ENCODE results near the gene TMEM132E.
"Not testable (repeated sequence)": the region's sequence is repeated elsewhere in the genome, so short reads cannot be mapped to it uniquely, and the experiment has no call there.

The TMEM132E gene

DNA sequence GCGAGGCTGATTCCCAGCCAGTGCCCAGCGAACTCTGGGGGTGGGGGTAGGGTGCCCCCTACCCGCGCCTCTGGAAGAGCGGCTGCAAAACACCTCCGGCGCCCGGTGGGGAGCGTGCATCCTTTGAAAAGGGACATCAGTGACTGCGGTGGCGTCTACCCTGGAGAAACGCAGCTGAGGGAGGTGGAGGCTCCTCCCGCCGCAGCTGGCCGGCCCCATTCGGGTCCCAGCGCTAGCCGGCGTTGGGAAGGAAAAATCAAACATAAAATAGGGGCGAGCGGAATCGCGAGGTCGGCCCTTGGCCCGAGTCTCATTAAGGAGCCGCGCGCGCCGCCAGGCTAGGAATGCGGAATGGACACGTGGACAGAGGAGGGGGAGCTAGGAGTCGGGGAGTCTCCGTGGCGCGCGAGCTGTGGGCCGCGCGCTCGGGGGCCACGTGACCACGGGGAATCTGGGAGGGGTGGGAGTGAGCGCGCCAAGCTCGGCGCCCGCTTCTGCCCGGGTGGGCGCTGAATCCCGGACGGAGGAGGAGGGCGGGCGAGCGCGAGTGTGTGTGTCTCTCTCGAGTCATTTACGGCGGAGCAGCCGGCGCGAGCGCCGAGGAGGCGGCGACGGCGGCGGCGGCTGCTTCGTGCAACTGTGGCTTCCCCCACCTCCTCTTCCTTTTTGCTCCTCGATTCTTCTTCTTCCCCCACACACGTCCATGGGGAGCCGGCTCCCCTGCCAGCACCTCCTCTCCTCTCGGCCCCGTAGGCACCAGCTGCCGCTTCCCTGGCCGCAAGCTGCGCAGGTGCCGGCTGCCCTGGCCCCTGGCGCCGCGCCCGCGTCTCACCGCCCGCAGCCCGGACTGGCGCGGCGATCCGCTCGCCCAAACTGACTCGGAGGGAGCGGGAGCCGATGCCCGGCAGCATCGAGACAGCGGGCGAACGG is at the start of gene TMEM132E:
Gene TMEM132E (plus strand): TSS at position 566 of the 930 bp plus-strand sequence. CDS start 1,495 bp downstream, outside the sequence.
- DNase-seq (ENCODE audit: low read depth) = peak; percentile 12

- no peak for DNase-seq (ENCODE audit: low read depth)
Measured at GRCh38 chr17:34530918-34531317, 48.5 kb upstream of the TMEM132E start.

DNA sequence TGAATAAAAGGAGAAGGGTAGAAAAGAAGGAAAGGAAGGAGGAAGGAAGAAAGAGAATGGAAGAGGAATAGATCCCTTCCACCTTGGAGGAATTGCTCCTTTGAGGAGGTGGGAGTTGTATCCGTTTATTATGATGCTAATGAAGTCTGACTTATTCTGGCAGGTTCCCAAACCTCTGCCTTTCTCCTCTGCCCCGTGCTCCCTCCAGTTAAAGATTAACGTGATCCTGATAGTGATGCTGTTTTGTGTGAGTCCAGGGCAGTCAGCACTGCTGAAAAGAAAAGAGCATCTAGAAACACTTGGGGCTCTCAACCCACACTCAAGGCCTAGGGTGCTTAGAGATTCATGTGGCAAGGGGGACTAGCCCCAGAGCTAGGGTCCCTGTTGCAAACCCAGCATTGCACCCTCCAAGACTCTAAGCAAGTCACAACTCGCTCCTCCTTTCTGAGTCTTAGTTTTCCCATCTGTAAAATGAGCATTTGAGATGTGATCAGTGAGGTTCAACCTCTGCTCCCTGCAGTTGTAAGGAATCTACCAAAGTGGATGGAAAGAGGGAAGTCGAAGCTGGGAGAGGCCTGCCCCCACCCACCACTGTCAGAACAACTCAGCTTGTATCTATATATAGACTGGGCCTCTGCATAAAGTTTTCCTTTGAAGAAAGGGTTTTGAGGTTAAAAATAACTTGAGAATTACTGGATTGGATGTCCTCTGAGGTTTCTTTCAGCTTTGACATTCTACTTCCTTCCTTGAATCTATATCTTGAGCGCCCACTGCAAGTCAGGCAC is 46.9 kb upstream of the TMEM132E start:
- no peak for DNase-seq (ENCODE audit: low read depth)

DNA sequence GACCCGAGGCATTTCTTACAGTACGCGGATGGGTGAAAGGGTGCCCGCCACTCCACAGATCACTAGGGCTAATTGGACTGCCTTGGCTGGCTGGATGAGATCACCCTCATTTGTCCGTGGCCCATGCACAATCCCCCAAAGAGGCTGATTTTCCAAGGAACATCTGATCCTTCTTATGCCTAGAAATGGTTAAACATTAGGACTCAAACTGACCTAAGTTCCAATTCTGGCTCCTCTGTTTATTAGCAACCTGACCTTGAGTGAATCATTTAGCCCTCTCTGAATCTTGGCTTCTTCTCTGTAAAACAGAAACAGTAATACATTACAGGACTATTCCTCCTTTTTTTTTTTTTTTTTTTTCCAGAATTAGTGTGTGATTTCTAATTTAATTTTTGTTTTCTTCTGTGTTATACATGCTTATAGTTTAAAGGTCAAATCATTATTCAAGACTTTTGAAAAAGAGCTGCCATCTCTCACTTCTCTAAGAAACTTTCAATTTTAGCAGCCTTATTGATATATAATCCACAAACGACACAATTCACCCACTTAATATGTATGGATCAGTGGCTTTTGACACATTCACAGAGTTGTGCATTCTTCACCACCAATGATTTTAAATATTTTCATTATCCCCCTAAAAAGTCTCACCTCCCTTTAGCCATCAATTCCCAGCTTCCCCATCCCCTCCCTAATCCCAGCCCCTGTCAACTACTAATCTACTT is 45.4 kb upstream of the TMEM132E start:
- DNase-seq (ENCODE audit: low read depth) = no peak

DNA sequence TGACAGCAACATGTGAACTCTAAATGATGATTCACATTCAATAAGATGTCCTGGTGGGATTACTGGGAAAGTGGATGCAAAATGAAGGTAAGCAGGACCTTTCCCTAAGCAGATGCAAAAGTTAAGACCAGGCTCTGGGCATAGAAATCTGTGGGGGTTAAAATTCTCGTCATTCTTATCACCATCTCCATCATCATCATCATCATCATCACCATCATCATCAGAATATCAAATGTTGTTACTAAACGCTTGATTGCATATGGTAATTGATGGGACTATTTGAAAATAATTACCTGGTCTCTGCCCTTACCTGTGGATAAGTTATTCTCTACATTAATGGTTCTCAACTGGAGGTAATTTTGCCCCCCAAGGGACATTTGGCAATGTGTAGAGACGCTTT is 41.9 kb upstream of the TMEM132E start:
- DNase-seq (ENCODE audit: low read depth) = no peak

GRCh38 chr17:34538582-34538981 is 40.8 kb upstream of the TMEM132E start:
- not testable (repeated sequence) for DNase-seq (ENCODE audit: low read depth)

GRCh38 chr17:34539881-34540280 is 39.5 kb upstream of the TMEM132E start:
- DNase-seq (ENCODE audit: low read depth) = no peak

GRCh38 chr17:34542700-34543336 is 36.6 kb upstream of the TMEM132E start:
- DNase-seq (ENCODE audit: low read depth) = peak; percentile 12

DNA sequence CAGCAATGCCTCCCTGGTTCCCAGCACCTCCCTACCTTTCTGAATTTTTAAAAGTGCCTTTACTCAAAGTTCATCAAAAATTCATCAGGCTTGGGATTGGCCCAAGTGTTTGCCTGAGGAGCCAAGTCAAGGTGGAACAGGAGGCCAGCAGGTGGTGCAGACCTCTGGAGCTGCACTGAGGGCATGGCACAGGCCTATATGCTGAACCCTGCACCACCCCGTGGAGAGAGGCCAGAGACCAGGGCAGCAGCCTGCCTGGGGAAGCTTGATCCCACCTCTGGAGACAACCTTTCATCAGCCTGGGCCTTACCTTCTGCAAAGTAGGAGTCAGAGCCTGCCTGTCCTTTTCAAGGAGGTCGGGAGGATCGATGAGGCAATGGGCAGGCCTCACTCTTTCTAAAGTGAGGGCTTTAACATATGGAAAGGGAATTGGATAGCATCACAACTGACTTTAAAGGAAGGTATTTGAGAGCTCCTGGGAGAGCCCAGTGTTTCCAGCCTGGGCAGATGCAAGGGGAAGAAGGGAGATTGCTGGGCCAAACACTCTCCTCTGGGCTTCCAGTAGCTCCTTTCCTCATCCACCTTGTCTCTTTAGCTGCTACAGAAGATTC is 31.8 kb upstream of the TMEM132E start:
- no peak for DNase-seq (ENCODE audit: low read depth)

DNA sequence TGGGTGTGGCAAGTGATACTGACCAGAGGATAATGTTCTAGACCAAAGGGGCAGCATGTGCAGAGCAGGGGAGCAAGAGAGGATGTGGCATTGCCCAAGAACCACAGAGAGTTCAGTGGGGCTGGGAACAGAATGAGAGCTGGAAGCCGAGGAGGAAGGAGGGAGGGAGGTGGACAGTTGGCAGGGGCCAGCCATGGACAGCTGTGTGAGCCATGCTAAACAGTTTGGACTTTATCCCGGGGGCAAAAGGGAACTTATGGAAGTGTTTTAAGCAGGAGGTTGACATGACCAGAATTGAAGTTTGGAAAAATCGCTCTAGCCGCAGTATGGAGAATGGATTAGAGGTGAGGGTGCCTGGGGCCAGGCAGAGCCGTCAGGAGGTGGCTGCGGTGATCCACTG is 29.4 kb upstream of the TMEM132E start:
- DNase-seq (ENCODE audit: low read depth) = no peak

GRCh38 chr17:34553907-34554306 is 25.5 kb upstream of the TMEM132E start:
- DNase-seq (ENCODE audit: low read depth) = no peak

- peak; percentile 17 for DNase-seq (ENCODE audit: low read depth)
Measured at GRCh38 chr17:34556384-34556783, 23.0 kb upstream of the TMEM132E start.

- no peak for DNase-seq (ENCODE audit: low read depth)
Measured at GRCh38 chr17:34556931-34557330, 22.5 kb upstream of the TMEM132E start.

DNA sequence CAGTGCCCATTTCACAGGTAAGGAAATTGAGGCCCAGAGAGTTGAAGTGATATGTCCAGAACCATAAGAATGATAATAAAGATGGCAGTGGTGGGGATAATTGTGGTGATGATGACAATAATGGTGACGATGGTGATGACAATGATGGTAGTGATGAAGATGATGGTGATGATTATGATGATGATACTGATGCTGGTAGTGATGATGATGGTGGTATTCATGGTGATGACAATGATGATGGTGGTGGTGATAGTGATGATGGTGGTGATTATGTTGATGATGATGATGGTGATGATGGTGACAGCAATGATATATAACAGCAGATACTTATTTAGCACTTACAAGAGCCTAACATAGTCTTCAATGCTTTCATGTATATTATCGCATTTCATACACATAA is 18.1 kb upstream of the TMEM132E start:
- DNase-seq (ENCODE audit: low read depth) = no peak

DNA sequence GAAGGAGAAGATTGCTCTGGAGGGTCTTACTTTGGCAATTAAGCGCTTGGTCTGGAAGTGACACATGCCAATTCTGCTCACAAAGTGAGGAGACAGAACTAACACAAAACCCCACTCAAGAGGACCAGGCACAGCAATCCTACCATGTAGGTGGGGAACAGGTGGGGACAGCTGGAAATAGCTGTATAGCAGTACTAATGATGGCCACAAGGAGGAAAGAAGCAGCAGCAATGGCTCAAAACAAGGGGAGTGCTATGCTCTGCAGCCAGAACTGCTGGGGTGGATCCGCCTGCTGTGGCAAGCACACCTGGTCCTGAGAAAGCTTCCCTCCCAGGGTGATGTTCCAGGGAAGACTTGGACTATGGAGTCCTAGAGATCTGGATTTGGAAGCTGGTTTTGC is 17.0 kb upstream of the TMEM132E start:
- peak; percentile 15 for DNase-seq (ENCODE audit: low read depth)

DNA sequence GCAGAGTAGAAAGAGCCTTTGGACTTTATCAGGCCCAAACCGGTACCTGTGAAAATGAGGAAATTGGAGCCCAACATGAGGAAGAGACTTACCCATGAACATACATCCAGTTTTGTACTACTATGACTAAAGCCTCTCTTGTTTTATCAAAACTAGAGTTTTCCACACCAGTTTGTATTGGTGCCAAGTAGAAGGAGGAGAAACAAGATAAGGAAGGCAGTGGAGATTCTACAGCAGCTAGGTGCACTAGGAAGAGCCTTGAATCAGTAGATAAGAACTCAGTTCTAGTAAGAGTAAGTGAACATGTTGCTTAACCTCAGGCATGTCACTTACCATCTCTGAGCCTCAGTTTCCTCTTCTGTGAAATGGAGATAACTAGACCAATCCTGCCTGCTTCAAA is 13.7 kb upstream of the TMEM132E start:
- no peak for DNase-seq (ENCODE audit: low read depth)

- no peak for DNase-seq (ENCODE audit: low read depth)
Measured at GRCh38 chr17:34566201-34566600, 13.2 kb upstream of the TMEM132E start.

- no peak for DNase-seq (ENCODE audit: low read depth)
Measured at GRCh38 chr17:34566873-34567272, 12.5 kb upstream of the TMEM132E start.

DNA sequence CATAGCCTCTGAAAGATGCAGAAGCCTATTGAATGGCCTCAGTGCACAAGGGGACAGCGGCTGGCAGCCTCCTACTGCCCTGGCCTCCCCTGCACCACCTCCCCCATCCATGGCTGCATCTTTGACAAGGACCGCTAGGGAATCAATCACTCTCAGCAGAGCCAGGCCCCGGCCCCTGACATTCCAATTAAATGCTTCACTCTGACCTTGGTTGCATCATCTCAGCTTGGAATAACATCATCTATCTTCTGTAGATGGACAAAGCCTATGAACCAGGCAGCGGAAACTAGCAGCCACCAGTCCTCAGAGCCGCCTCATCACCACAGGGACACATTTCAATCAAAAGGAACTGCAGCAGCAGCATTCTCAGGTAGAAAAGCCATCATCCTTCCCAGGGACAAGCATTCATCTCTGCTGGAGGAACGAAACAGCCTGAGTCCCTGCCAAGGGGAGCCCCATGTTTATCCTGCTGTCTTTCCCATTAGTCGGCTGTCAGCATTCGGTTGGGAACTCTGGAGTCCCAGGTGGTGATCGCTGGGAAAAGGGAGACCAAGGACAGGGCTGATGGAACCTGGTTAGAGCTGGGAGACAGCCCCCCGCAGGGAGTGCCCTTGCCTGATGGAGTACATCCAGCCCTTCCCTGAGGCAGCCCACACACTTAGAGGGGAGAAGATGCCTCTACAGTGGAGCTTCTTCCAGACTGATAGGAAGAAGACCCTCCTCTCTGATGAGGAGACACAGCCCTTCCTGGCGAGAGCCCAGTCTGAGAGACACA is 11.5 kb upstream of the TMEM132E start:
- DNase-seq (ENCODE audit: low read depth) = peak; percentile 6

DNA sequence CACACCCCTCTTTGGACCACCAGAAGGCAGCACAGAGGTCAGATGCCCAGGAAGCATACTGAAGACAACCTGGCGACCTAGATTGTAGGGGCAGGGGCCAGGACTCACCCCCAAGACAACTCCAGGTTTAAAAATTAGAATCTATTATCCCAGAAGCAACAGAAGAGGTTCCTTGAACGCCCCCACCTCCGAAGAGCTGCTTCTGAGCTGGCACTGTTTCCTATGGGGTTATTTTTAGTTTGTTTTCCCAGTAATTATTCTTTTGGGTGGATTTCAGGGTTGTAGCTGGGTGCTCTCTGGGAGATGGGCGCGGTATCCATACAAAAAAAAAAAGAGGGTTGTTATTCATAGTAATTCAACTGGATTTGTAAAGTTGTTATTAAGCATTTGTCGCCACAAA is 10.4 kb upstream of the TMEM132E start:
- DNase-seq (ENCODE audit: low read depth) = no peak

DNA sequence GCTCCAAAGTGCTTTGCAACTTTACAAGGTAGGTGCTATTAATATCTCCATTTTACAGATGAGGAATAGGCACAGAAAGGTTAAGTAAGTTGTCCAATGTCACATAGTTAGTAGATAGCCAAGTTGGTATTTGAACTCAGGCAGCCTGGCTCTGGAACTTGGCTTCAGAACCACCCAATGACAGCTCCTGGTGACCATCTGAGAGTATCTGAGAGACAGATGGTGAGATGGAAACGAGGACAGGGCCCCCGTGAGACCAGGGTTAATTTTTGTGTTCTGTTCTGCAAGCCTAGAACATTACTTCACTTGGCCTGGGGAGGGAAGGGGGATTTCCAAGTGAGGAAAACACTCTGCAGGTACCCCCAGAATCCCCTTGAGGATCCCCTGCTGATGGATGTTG is 9.8 kb upstream of the TMEM132E start:
- no peak for DNase-seq (ENCODE audit: low read depth)
